GM23248 (cell line): ENCODE results near the gene LGR6.

Experiments used
- EZH2 ChIP-seq: fragments of 200-600 bp; sonication (generic); IDR thresholded peaks from 2 replicates; pipeline ENCODE4 v1.6.1; 2018; ENCODE audit warnings: antibody characterized with exemption, mild to moderate bottlenecking; ENCODE audit not compliant: insufficient read depth, poor library complexity, severe bottlenecking
- EZH2phosphoT487 ChIP-seq: fragments of 200-600 bp; sonication (generic); IDR thresholded peaks from 2 replicates; pipeline ENCODE4 v1.6.1; 2018; ENCODE audit warnings: antibody characterized with exemption, moderate library complexity, mild to moderate bottlenecking, low read depth; ENCODE audit not compliant: insufficient read depth

DNA sequence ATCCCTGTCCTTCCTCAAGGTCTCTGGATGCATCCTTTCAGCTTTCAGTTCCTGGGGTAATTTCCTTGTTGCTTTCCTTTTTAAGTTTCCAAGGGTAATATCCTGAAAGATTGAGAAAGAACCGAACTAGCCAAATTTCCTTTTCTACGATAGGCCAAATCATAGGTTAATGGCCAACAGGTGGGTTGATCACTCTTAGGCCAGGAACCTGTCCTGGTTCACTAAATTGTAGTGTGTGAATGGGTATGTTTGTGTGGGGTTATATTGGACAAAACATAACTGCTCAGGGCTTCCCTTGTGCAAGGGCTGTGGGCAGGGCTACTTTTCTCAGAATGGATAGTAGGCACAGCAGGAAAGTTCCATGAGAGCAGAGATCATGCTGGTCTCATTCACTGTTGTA, 131.0 kb downstream of the LGR6 start:
- no peak for TF ChIP-seq EZH2
- TF ChIP-seq EZH2phosphoT487 = no peak
